ENCODE measurements around the gene KIR2DL1.
"Not testable (repeated sequence)": the region's sequence is repeated elsewhere in the genome, so short reads cannot be mapped to it uniquely, and the experiment has no call there.

DNA sequence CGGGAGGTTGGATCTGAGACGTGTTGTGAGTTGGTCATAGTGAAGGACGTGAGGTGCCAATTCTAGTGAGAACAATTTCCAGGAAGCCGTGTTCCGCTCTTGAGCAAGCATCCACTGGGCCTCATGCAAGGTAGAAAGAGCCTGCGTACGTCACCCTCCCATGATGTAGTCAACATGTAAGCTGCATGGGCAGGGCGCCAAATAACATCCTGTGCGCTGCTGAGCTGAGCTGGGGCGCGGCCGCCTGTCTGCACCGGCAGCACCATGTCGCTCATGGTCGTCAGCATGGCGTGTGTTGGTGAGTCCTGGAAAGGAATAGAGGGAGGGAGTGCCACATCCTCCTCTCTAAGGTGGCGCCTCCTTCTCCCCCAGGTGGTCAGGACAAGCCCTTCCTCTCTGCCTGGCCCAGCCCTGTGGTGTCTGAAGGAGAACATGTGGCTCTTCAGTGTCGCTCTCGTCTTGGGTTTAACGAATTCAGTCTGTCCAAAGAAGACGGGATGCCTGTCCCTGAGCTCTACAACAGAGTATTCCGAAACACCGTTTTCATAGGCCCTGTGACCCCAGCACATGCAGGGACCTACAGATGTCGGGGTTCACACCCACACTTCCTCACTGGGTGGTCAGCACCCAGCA lies 16.6 kb downstream of the KIR2DL1 start:
- TF ChIP-seq, protein P1, sequence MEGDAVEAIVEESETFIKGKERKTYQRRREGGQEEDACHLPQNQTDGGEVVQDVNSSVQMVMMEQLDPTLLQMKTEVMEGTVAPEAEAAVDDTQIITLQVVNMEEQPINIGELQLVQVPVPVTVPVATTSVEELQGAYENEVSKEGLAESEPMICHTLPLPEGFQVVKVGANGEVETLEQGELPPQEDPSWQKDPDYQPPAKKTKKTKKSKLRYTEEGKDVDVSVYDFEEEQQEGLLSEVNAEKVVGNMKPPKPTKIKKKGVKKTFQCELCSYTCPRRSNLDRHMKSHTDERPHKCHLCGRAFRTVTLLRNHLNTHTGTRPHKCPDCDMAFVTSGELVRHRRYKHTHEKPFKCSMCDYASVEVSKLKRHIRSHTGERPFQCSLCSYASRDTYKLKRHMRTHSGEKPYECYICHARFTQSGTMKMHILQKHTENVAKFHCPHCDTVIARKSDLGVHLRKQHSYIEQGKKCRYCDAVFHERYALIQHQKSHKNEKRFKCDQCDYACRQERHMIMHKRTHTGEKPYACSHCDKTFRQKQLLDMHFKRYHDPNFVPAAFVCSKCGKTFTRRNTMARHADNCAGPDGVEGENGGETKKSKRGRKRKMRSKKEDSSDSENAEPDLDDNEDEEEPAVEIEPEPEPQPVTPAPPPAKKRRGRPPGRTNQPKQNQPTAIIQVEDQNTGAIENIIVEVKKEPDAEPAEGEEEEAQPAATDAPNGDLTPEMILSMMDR (IDR thresholded peaks at IDR 0.05): not testable (repeated sequence)
- not testable (repeated sequence) for TF ChIP-seq POLR2A (IDR thresholded peaks at IDR 0.05)
